DND-41 (cell line): ENCODE results near the gene FOXD3.

ENCODE experiments used
- ATAC-seq: fragments of 200-7000 bp; cut with Tn5 transposase; 3 replicates; pipeline ENCODE4 v1.9.1; 2021; ENCODE audit warnings: low read depth; ENCODE audit not compliant: insufficient read depth
- DNase-seq: peaks from one replicate; pipeline ENCODE4 v3.0.0-alpha.2; 2020
- H2AFZ ChIP-seq: 2 replicates; pipeline ENCODE4 v1.6.0; 2012; ENCODE audit warnings: low read depth, low read length
- H3K27ac ChIP-seq: 2 replicates; pipeline ENCODE4 v1.5.1; 2012; ENCODE audit warnings: low read length, inconsistent platforms
- H3K27me3 ChIP-seq: fragments of 200-600 bp; sonication (generic); 2 replicates; pipeline ENCODE4 v1.6.0; 2012; ENCODE audit warnings: low read length, mild to moderate bottlenecking, inconsistent platforms; ENCODE audit not compliant: insufficient read depth, poor library complexity
- H3K36me3 ChIP-seq: 2 replicates; pipeline ENCODE4 v1.5.1; 2012; ENCODE audit warnings: low read length, inconsistent platforms; ENCODE audit not compliant: insufficient read depth
- H3K4me1 ChIP-seq: 2 replicates; pipeline ENCODE4 v1.5.1; 2012; ENCODE audit warnings: mild to moderate bottlenecking, low read length; ENCODE audit not compliant: insufficient read depth
- H3K4me2 ChIP-seq: 2 replicates; pipeline ENCODE4 v1.6.0; 2012; ENCODE audit warnings: mild to moderate bottlenecking, moderate library complexity, low read length, inconsistent platforms; ENCODE audit not compliant: insufficient read depth
- H3K4me3 ChIP-seq, 2 experiments: fragments of 200-600 bp in 1 of 2; shearing (Covaris generic) in 1 of 2; 2 replicates each; pipeline ENCODE4 v1.5.1; 2012 to 2016; ENCODE audit warnings: inconsistent platforms in 2 of 2, low read length in 2 of 2, mild to moderate bottlenecking in 2 of 2, low read depth in 1 of 2, moderate library complexity in 1 of 2
- H3K79me2 ChIP-seq: 2 replicates; pipeline ENCODE4 v1.6.0; 2012; ENCODE audit warnings: low read length, inconsistent platforms; ENCODE audit not compliant: insufficient read depth
- H3K9ac ChIP-seq: 2 replicates; pipeline ENCODE4 v1.6.0; 2012; ENCODE audit warnings: low read depth, mild to moderate bottlenecking, inconsistent platforms, low read length, moderate library complexity
- H3K9me3 ChIP-seq: 2 replicates; pipeline ENCODE4 v1.5.1; 2012; ENCODE audit warnings: low read length, moderate library complexity, mild to moderate bottlenecking, inconsistent platforms; ENCODE audit not compliant: insufficient read depth, severe bottlenecking
- H4K20me1 ChIP-seq: 2 replicates; pipeline ENCODE4 v1.6.0; 2012; ENCODE audit warnings: low read length; ENCODE audit not compliant: insufficient read depth
- EZH2 ChIP-seq: IDR thresholded peaks from 3 replicates; pipeline ENCODE4 v1.6.1; 2012; ENCODE audit warnings: borderline replicate concordance, low read depth, mild to moderate bottlenecking, moderate library complexity, low read length, inconsistent platforms; ENCODE audit not compliant: severe bottlenecking
- TF ChIP-seq, protein P1 (sequence below): IDR thresholded peaks from 2 replicates; pipeline ENCODE4 v1.5.1; 2012; ENCODE audit warnings: borderline replicate concordance, low read length, moderate library complexity, mild to moderate bottlenecking; ENCODE audit not compliant: poor library complexity, severe bottlenecking; ENCODE audit errors: extremely low read depth

Gene FOXD3

DNA sequence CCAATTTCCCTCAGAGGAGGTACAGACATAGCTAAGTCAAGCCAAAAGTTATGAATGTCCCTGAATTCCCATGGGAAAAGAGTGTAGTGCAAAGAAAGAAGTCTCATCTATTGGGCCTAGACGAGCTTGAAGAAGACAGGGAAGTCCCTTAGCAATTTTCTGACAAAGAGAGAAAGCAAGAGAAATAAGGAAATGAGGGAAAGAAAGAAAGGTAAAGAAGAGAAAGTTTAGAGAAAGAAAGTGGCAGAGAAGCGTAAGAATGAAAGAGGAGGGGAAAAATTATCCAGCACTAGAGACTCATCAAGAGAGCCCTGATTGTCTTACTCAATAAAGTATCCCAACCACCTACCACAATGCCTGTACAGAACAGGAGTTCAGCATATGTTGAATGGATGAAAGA lies 40.6 kb upstream of the FOXD3 start:
- H3K79me2 ChIP-seq = no peaks in the 10 kb centered on the region
- H3K4me3 ChIP-seq = no peak overlapping the region
- H3K27ac ChIP-seq = no peak overlapping the region
- no peaks in the 10 kb centered on the region for H3K36me3 ChIP-seq
- H4K20me1 ChIP-seq = no peaks in the 10 kb centered on the region
- H3K9ac ChIP-seq = no peak overlapping the region
- H3K4me2 ChIP-seq = no peak overlapping the region
- no peak for ATAC-seq
- H2AFZ ChIP-seq = no peak overlapping the region
- DNase-seq = no peak
- no peaks in the 10 kb centered on the region for H3K9me3 ChIP-seq
- TF ChIP-seq, protein P1, sequence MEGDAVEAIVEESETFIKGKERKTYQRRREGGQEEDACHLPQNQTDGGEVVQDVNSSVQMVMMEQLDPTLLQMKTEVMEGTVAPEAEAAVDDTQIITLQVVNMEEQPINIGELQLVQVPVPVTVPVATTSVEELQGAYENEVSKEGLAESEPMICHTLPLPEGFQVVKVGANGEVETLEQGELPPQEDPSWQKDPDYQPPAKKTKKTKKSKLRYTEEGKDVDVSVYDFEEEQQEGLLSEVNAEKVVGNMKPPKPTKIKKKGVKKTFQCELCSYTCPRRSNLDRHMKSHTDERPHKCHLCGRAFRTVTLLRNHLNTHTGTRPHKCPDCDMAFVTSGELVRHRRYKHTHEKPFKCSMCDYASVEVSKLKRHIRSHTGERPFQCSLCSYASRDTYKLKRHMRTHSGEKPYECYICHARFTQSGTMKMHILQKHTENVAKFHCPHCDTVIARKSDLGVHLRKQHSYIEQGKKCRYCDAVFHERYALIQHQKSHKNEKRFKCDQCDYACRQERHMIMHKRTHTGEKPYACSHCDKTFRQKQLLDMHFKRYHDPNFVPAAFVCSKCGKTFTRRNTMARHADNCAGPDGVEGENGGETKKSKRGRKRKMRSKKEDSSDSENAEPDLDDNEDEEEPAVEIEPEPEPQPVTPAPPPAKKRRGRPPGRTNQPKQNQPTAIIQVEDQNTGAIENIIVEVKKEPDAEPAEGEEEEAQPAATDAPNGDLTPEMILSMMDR = no peak
- TF ChIP-seq EZH2 = no peak
- no peaks in the 10 kb centered on the region for H3K4me1 ChIP-seq
- peaks cover 6% of the 10 kb centered on the region for H3K27me3 ChIP-seq

DNA sequence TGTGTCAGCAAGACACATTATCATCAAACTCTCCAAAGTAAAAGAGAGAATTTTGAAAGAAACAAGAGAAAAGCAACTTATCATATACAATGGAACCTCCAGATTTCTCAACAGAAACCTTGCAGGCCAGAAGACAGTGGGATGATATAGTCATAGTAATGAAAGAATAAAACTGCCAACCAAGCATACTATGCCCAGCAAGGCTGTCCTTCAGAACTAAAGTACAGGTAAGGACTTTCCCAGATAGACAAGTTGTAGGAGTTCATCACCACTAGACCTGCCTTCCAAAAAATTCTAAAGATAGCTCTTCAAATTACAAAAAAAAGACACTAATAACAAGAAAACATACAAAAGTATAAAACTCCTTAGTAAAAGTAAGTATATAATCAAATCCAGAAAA lies 33.2 kb upstream of the FOXD3 start:
- no peak for ATAC-seq
- no peak overlapping the region for H3K9ac ChIP-seq

DNA sequence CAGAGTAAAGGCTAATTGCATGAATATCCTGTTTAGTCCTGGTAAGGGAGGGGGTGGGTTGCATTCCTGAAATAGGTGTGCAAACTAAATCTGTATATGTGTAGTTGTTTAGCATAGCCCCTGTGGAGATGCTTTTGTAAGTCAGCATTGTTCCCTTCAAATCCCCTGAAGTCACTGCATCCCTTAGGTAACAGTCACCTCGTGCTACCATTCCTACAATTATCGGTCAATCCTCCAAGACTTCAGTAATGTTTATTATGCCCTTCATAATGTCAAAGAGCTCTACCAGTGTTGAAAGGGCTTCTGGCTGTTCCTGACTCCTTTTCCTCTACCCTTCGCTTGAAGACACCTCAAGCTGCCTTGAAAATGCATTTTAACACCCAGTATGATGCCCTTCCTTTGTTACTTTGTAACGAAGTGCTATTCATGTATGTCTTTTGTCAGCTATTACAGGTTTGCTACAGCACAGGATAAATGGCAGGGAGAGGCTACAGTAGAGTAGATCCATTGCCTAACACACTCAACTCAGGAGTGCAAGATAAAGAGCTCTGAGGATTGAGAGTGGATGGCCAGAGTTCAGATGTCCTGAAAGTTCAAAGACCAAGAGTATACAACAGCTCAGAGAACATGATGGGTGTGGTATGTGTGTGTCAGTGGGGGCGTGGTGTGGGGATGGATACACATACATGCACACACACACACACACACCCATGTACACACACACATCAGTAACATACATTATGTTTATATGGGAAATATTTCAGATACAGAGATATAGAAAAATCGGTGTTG lies 27.4 kb upstream of the FOXD3 start:
- no peak overlapping the region for H3K4me2 ChIP-seq
- H3K79me2 ChIP-seq = no peaks in the 10 kb centered on the region
- no peaks in the 10 kb centered on the region for H4K20me1 ChIP-seq
- DNase-seq (no peak), ATAC-seq (no peak)
- peaks cover 8% of the 10 kb centered on the region for H3K27me3 ChIP-seq
- no peaks in the 10 kb centered on the region for H3K4me1 ChIP-seq
- TF ChIP-seq EZH2 = no peak
- TF ChIP-seq, protein P1 = no peak
- no peak overlapping the region for H3K4me3 ChIP-seq
- H3K27ac ChIP-seq = no peak overlapping the region
- no peaks in the 10 kb centered on the region for H3K36me3 ChIP-seq
- no peak overlapping the region for H3K9ac ChIP-seq
- H2AFZ ChIP-seq = no peak overlapping the region
- H3K9me3 ChIP-seq = no peaks in the 10 kb centered on the region

More for the DNA sequence above, 33.2 kb upstream of the FOXD3 start:
- no peak for DNase-seq
- Histone ChIP-seq H4K20me1 (no peaks in the 10 kb centered on the region), H3K79me2 (no peaks in the 10 kb centered on the region), H3K9me3 (peaks cover 9% of the 10 kb centered on the region), H3K4me1 (no peaks in the 10 kb centered on the region), H3K36me3 (no peaks in the 10 kb centered on the region), H3K4me3 (no peak overlapping the region), H3K4me2 (no peak overlapping the region), H3K27ac (no peak overlapping the region), H2AFZ (no peak overlapping the region), H3K27me3 (no peaks in the 10 kb centered on the region)
- TF ChIP-seq, protein P1 = no peak
- TF ChIP-seq EZH2 = no peak
